Muscle of arm (tissue), 12 donors: ENCODE results near the gene HHAT. TPM values are rescaled to one million over a fixed set of nuclear protein-coding genes. Genes with fewer than 3 reads are reported as not detected.
"Not testable (repeated sequence)": the region's sequence is repeated elsewhere in the genome, so short reads cannot be mapped to it uniquely, and the experiment has no call there.

Source experiments
- DNase-seq: peaks from one replicate; pipeline ENCODE4 v3.0.0-alpha.2; 2013
- polyA plus RNA-seq, 12 donors: library from polyadenylated mRNA; unstranded; fragments of 120-200 nt; gene quantifications; one replicate each; pipeline ENCODE4 v1.2.1, GENCODE V29; 2013; ENCODE audit not compliant: insufficient read length in 12 of 12

Gene HHAT
- polyA plus RNA-seq, 12 donors = 3.7 to 6.0 (median 5.2) TPM; not detected in 1

DNA sequence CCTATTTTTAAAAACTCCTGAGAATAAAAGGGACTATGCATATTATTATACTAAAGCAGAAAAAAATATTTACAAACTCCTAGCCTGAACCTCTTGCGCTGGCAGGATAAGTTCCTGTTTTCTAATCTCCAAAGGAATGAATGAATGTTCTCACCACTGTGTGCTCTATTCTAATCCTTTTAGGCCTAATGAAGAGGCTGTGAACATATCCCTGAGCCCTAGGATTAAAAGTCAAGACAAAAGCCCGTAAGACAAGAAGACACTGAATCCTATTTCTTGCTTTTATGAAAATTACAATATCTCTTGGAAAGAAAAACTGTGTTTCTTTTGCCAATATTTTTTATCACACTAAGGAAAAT lies 317.5 kb downstream of the HHAT start:
- DNase-seq = no peak

DNA sequence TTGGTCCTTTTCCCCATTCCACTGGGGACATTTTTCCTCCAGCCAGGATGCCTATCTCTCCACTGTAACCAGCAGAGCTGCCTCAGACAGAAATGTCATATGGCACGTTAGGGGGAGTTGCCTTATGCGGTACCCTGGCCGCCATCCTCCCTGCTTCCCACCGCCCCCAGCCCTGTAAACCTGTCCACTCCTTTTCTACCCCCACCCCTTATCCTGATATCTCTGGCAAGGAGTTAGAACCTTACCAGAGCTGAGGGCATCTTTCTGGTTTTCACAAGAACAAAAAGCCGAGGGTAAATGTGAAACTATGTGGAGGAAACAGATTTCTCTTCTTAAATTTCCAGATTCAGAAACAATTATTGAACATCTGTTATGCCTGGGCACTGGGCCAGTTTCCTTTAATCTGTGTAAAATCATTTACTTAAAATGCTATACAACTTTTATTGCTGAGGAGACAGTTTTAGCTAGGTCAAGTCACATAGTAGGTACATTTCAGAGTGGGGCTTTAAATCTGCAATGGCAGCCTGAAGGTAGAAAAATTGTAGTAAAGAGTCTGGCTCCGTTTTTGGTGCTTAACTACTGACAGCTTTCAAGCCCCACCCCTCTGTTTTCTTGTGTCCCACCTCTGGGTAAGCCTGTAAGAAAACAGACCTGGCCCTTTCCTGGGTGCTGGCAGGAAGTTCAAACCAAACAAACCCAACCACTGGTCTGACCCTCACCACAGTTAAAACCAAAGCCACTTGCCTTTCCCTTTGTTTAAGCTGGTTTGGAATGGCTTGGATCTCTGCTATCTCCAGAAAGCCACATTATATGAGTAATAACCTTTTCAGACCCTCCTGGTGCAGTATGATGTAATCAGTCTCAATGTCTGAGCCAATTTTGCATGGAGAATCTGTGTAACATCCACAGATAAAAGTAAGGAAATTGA lies 319.0 kb downstream of the HHAT start:
- DNase-seq = peak; percentile 35

DNA sequence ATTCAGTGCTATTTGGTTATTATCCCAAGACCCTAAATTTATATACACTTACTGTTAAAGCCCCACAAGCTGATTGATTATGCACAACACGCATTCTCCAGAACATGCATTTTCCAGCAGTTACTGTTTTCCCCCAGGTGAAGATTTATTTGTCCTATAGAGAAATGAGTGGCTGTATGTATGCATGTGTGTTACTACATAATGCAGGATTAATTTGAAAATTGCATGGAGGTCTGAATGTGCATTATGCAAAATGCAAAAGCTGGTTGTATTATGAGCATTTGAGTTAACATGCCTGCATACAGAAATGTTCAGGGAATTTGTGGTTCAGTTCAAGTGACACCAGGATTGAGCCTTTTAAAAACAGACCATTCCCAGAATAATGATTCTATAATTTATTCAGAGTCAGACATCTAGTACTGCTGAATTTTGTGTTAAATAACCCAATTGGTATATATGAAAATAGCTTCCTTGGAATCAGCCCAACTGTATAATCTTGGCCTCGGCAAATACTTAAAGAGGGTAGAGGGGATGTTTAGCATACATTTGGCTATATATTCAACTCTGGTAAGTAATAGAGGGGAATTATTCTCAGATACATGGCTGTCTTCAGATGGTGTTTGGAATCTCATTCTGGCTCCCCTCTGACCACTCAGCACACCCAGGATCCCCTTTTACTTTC lies 320.0 kb downstream of the HHAT start:
- DNase-seq = no peak

DNA sequence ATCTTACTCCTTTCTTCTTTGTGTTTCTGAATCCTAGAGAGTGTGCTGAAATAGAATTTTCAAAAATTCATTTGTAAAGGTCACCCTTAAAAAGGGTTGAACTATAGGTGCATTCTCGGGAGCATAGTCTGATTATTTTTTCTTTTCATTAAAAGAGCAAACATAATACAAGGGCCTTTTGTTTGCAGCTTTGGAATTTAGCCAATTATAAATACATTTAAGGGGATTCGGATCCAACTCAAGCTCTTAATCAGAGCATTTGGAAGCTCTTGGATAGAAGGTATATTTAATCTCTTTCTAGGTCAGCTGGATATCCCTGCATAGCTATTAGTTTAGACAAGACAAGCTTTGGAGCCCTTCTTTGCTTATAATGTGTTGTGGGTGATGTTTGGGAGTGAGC lies 321.7 kb downstream of the HHAT start:
- no peak for DNase-seq

DNA sequence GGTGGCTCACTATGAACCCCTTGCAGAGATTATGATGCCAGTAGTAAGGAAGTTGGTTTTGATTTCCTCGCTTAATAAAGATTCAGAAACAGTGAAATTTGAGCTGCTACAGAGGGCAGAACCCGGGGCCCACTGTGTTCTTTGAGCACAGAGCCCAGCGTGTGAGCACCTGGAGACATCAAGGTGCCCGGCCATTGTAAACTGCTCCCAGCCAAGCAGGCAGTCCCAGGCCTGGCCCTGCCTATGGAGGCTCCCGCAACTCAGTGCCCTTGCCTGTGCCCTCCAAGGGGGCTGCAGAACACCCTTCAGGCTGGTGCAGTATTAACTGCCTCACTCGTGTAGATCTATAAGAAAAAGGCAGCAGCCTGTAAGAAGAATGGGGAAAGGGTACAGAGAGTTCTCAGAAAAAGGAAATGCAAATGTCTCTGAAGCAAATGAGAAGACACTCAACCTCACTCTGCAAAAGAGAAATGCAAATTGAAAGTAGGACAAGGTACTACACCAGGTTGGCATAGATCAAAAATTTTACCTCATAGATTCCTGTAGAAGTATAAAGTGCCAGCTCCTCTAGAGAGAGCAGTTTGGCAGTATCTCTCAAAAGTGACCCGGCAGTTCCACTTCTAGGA lies 323.7 kb downstream of the HHAT start:
- DNase-seq = no peak

DNA sequence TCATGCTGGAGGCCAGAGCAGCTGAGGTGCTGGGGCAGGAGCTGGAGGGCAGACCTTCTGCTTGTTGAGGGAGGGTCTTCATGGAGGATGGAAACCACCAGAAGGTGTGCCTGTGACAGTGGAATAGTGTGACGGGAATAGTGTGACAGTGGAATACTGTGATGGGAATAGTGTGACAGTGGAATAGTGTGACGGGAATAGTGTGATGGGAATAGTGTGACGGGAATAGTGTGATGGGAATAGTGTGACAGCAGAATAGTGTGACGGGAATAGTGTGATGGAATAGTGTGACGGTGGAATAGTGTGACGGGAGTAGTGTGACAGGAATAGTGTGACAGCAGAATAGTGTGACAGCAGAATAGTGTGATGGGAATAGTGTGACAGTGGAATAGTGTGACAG lies 325.1 kb downstream of the HHAT start:
- DNase-seq = no peak

DNA sequence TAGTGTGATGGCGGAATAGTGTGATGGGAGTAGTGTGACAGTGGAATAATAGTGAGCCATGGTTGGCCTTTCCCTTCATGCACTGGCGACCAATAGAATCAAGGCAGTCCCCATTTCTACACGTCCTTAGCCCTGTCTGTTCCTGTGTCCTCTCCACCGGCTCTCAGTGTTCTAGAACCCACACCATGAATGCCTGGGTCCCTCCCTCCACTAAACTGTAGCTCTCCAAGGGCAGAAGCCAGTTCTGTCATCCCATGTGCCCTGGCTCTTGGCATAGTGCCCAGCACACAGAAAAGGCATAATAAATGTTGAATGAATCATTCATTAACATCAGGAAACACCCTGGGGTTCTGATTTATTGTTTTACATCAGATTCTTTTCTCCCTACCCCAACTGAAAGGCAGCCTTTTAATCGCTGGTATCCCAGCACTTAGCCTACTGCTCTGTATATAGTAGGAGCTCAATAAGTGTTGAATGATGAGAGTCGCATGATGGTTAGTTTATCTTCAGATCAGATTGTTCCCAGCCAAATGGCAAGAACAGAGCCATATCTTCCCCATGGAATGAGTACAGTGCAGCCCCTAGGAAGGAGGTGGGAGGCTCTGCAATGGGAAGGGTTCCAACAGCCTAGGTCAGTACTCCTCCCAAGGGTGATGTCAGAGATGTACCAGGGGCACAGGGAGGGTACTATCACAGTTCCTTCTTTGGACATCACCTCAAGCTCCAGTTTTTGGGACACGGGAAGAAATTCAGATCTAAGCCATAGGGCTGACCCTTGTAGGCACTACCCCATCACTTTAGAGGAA lies 325.7 kb downstream of the HHAT start:
- DNase-seq = no peak

DNA sequence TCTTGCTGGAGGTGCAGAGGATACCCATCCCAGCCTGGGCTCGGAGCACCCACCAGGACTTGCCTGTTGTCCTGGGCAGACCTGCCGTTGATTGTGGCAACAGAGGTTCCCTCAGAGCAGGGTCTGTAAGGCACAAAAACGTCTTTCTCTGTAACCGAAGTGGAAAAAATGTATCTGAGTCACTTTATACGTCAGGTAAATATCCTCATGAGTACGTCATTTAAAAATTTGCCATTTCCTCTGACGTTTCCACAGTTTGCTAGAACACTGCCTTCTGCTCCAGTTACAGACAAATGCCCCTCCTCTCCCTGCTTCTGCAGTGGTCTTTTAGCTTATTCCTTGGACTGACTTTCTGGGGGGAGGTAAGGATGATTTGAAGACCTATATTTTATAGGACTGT lies 326.8 kb downstream of the HHAT start:
- DNase-seq = no peak

DNA sequence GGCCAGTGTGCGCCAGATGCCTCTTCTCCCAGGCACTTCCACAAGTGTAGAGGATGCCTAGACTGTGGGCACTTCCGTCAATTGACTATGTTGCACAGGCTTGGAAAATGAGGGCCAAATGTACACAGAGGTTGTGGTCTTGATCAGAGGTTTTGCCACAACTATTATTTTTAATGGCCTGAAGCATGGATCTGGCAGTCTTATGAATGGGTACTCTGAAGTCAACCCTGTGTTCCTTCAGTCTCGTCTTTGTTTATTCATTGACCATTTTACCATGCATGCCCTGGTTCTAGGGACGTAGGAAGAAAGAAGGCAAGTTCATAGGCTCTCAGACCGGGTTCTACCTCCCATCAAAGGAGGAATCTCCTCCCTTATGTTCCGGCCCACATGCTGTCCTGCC lies 329.1 kb downstream of the HHAT start:
- no peak for DNase-seq

DNA sequence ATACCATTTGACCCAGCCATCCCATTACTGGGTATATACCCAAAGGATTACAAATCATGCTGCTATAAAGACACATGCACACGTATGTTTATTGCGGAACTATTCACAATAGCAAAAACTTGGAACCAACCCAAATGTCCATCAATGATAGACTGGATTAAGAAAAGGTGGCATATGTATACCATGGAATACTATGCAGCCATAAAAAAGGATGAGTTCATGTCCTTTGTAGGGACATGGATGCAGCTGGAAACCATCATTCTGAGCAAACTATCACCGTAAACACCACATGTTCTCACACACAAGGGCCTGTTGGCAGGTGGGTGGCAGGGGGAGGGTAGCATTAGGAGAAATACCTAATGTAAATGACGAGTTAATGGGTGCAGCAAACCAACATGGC lies 332.8 kb downstream of the HHAT start:
- not testable (repeated sequence) for DNase-seq

DNA sequence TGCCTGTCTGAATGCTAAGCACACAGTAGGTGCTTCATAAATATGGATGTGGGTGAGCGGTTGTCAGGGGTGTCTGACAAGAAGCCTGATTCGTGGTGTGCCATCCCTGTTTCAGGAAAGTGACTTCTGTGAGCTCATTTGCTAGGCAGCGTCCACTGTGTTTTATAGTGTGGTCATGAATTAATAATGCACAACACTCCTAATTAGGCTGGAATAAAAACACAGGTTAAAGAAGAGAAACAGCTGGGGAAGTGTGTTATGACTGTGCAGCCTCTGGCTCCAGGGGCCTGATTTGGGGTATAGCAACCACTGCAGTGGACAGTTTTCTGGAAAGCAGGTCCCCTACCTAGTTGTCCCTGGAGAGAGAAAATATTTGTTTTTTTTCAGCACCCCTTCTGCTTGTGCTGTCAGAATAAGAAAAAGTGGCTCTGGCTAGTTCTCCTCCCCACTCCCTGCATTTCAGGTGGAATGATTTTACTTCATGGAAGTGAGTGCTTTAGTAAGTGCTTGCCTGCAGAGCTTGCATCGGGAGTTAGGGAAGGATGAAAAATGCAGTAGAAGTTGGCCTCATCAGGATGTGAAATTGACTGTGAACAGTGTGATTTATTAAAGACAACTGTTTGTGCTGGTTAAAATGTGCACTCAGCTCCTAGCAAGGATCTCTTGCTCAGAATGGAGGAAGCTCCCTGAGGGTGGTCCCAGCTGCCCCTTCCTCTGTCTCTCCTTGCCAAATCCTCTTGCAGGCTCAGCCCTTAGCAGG lies 333.8 kb downstream of the HHAT start:
- no peak for DNase-seq

DNA sequence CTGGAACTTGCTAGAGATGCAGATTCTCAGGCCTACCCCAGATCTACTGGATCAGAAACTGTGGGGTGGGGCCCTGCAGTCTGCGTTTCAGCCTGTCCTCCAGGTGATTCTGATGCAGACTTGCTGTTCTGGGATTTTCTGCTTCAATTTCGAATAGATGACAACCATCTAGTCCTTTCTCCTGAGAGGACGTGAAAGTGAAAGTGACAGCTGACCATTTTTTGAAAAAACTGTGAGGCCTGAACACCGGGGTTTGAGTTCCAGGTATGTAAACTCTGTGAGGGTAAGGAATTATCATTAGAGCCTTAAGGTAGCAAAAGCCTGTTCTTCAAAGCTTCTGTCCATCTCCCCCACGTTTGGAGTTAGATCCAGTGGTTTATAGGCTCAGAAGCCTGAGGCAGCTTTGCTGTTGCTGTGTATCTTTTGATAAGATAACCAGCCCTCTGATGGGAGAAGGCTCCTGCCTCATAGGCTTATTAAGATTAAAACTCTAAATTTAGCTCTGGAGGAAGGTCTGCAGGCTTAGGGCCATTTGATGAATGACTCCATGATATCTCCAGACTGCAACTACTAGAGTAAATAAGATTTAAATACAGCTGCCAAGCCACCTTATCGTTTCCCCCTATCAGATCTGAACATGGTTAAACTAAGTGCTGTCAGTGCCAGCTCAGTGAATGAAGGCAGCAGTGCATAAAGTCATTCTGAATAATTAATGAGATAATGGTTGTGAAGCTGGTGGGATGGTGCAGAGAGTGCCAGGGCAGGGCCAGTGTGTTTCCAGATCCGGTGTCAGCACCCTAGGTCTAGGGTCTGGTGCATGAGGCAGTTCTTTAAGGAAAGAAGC lies 335.2 kb downstream of the HHAT start:
- DNase-seq = no peak

DNA sequence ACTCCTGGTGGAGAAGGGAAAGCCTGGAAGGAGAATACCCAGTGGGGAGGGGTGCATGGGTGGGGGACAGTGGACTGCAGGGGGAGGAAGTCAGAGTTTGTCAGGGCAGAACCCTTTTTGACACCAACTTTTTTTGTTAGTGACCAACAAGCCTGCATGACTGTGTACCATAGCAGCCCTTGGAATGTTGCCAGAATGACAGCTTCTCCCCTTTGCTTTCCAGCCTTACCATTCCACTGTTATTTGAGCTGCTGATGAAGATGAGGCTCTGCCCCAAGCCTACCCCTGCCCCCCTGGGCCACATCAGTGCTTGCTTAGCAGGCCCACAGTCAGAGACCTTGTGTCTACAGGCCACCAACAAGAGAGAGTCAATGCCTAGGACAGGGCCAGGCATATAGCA lies 341.2 kb downstream of the HHAT start:
- no peak for DNase-seq

DNA sequence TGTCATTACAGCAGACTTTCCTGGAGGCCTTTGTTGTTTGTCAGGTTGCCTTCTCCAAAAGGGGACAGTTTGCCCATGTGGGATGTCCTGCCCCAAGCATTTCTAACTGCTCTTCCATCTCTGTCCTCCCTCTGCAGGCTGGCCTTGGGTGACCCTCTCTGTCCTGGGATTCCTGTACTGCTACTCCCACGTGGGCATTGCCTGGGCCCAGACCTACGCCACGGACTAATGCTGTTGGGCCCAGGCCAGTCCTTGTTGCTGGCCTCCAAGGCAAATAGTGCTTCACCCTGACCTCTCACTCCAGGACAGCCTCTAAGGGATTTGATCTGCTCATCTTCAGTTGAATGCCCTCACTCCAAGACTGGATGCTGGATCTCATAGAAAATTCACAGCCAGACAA lies 345.4 kb downstream of the HHAT start:
- DNase-seq = no peak

DNA sequence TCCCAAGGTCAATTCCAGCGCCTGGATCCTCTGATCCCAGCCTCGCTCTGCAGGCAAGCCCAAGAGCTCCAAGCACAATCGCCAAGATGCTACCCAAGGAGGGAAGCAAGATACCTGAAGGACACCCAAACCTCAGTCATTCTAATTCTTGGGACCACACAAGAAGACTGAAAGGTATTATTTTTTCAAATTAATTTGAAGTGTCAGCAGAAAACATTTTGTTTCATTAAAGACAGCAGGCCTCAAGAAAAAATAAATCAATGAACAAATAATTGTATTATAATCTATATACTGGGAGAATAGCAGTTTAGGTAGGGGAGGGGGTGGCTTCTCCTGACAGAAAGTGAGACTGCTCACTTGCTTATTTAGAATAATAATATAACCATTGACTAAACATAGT lies 347.8 kb downstream of the HHAT start:
- no peak for DNase-seq

DNA sequence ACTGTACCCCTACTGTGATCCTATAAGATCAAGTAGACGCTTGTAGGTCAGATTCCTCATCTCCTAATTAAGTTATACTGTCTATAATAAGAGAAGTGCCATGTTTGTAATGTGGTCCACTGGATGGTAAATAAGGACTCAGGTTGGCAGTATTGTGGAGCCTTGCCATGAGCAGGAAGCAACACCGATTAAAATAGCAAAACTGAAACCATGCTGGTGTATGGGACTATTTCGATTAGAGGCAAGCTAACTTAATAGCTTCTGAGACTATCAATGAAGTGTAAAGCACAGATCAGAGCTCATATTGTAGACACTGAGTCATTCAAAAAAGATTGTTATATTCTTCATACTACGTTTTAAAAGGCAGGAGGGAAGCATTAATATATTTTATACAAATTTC lies 348.8 kb downstream of the HHAT start:
- DNase-seq = no peak

DNA sequence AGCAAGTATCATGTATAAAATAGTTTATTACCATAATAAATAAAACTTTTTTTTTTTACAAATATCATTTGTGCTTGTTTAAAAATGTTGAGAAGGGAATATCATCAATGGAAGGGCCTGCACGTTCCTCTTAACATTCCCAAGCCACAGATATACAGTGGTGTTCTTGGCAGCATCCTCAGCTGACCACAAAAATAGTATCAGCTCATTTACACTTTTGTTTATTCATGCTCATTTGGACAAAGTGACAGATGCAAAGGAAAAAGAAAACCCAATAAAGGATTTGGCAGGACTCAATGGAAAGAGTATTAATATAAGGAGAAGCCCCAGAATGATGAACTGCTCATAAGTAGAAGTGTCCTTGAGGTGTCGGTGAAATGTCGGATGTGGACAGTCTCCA lies 349.6 kb downstream of the HHAT start:
- no peak for DNase-seq

DNA sequence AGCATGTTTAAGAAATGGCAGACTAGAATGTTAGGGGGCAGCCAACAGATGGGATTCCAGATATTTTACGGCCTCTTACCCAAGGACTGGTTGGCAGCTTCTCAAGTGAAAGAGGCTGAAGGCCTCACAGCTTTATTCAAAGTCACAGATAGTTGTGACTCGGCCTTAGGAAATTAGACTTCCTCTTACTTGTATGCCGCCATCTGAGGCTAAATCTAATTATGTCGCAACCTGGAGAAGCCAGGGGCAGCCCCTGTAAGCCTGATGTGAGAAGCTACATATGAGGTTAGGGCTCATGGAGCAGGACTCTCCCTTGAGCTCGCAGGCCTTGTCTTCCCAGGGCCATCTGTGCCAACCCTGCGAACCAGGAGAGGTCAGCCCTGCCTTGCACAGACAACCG lies 352.5 kb downstream of the HHAT start:
- no peak for DNase-seq

DNA sequence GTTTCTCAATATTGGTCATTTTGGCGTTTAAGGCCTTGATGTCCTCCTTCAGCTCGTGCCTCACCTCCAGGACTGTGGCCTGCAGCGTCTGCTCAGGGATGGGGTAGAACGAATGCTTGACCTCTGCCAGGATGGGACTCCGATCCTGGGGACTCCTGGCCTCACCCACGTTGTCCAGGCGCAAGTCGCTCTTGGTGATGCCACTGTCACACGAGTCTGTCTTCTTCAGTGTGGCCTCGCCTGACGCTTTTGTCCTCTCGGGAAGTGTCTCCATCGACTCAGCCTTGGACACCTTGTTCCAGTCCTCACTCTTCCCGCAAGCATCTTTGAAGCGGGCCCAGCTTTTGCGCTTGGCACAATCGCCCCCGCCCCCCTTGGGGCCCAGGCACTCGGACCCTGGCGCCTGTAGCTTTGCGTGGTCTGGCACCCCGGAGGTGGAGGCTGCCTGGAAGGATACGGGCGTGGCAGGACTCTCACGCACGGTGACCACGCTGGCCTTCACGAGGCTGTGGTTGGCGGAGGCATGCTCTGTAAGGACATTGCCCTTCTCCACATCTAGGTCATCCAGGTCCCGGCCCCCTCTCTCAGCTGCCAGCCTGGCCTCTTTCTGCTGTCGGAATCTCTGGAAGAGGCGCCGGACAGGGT lies 354.8 kb downstream of the HHAT start:
- DNase-seq = no peak
